GM12878 (cell line): ENCODE data around the gene RAD1. TPM values are rescaled to one million over a fixed set of nuclear protein-coding genes. Genes with fewer than 3 reads are reported as not detected.

Experiments used
- ATAC-seq: fragments of 200-7000 bp; cut with Tn5 transposase; 3 replicates; pipeline ENCODE4 v1.9.1; 2020; ENCODE audit warnings: mild to moderate bottlenecking, moderate library complexity
- BruUV-seq: library from RNA; stranded (reverse); fragments of 400-500 nt; replicated peaks from 2 replicates; lab custom pipeline; 2021; lab: Mats Ljungman, UMichigan
- CTCF ChIA-PET: fragments of 300-600 bp; sonication (Branson Sonifier 250); formaldehyde crosslinking; extraction: SDS; loops from one replicate; lab custom pipeline; 2021; ENCODE audit warnings: inconsistent platforms; lab: Yijun Ruan, JAX
- POLR2A ChIA-PET: fragments of 350-600 bp; formaldehyde crosslinking; extraction: SDS; loops from one replicate; lab custom pipeline; 2021; ENCODE audit warnings: inconsistent platforms; lab: Charles Lee
- RAD21 ChIA-PET: fragments of 300-600 bp; sonication (Branson Sonifier 250); formaldehyde crosslinking; loops from one replicate; lab custom pipeline; 2023; ENCODE audit warnings: antibody characterized with exemption; ENCODE audit not compliant: unreplicated experiment; lab: Charles Lee
- SMC1A ChIA-PET: fragments of 300-600 bp; sonication (Branson Sonifier 250); formaldehyde crosslinking; loops from one replicate; lab custom pipeline; 2023; ENCODE audit not compliant: unreplicated experiment, uncharacterized antibody; lab: Charles Lee
- DNase-seq: peaks from one replicate; pipeline ENCODE4 v3.0.0-alpha.2; 2011; ENCODE audit warnings: low read depth, low spot score
- FAIRE-seq: peaks from 3 replicates; lab custom pipeline; 2011; peaks lifted over from hg19 to GRCh38; lab: Jason Lieb, UNC
- H2AFZ ChIP-seq: 2 replicates; pipeline ENCODE4 v1.6.0; 2011; ENCODE audit warnings: low read depth, low read length, control low read depth; ENCODE audit not compliant: control insufficient read depth
- H3K27ac ChIP-seq: 2 replicates; pipeline ENCODE4 v1.5.1; 2011; ENCODE audit warnings: control low read depth; ENCODE audit not compliant: control insufficient read depth, insufficient read depth
- H3K27me3 ChIP-seq, 2 experiments: replicated peaks in 1 of 2; 2 replicates each; pipeline versions ENCODE4 v1.6.0 to v1.6.1; 2011; ENCODE audit warnings: low read length in 1 of 2; ENCODE audit not compliant: control insufficient read depth in 2 of 2, insufficient read depth in 2 of 2
- H3K36me3 ChIP-seq, 2 experiments: 2 replicates each; pipeline ENCODE4 v1.5.1; 2011; ENCODE audit warnings: low read length in 1 of 2; ENCODE audit not compliant: control insufficient read depth in 2 of 2, insufficient read depth in 2 of 2
- H3K4me1 ChIP-seq: 2 replicates; pipeline ENCODE4 v1.6.1; 2011; ENCODE audit warnings: mild to moderate bottlenecking, low read length, moderate library complexity, mixed read lengths; ENCODE audit not compliant: control insufficient read depth, insufficient read depth
- H3K4me2 ChIP-seq: 2 replicates; pipeline ENCODE4 v1.6.0; 2011; ENCODE audit warnings: control low read depth; ENCODE audit not compliant: control insufficient read depth, insufficient read depth
- H3K4me3 ChIP-seq: fragments of 200-600 bp; sonication (generic); 2 replicates; pipeline ENCODE4 v1.5.1; 2016
- H3K79me2 ChIP-seq: 2 replicates; pipeline ENCODE4 v1.6.0; 2011; ENCODE audit warnings: low read length; ENCODE audit not compliant: control insufficient read depth, insufficient read depth
- H3K9ac ChIP-seq: 2 replicates; pipeline ENCODE4 v1.8.0; 2011; ENCODE audit warnings: low read length, control low read depth, mixed read lengths; ENCODE audit not compliant: control insufficient read depth, insufficient read depth
- H3K9me3 ChIP-seq: replicated peaks from 3 replicates; pipeline ENCODE4 v1.5.1; 2011; ENCODE audit warnings: mild to moderate bottlenecking, low read length; ENCODE audit not compliant: control insufficient read depth, insufficient read depth
- H4K20me1 ChIP-seq: 2 replicates; pipeline ENCODE4 v1.6.0; 2011; ENCODE audit not compliant: control insufficient read depth, insufficient read depth
- CTCF ChIP-seq, 3 experiments: IDR thresholded peaks in 2 of 3; conservative IDR thresholded peaks in 1 of 3; 2 replicates each; pipeline ENCODE4 v1.5.1; 2011; ENCODE audit warnings: low read depth in 3 of 3, low read length in 3 of 3, mild to moderate bottlenecking in 3 of 3, control low read depth in 2 of 3, moderate library complexity in 2 of 3, inconsistent platforms in 1 of 3, mixed read lengths in 1 of 3; ENCODE audit not compliant: control insufficient read depth in 2 of 3, insufficient read depth in 1 of 3; ENCODE audit errors: extremely low read depth in 1 of 3
- HCFC1 ChIP-seq: fragments of 150-350 bp; IDR thresholded peaks from 2 replicates; pipeline ENCODE4 v1.6.1; 2014; ENCODE audit warnings: low read length
- MTA3 ChIP-seq: IDR thresholded peaks from 2 replicates; pipeline ENCODE4 v1.6.1; 2012; ENCODE audit warnings: low read length, inconsistent platforms, borderline replicate concordance
- PAX5 ChIP-seq: IDR thresholded peaks from 2 replicates; pipeline ENCODE4 v1.6.1; 2011; ENCODE audit warnings: low read depth, low read length, borderline replicate concordance
- RELB ChIP-seq: fragments of 450-650 bp; IDR thresholded peaks from 2 replicates; pipeline ENCODE4 v1.6.1; 2017; ENCODE audit warnings: low read depth, mild to moderate bottlenecking, moderate library complexity
- SP1 ChIP-seq: IDR thresholded peaks from one replicate; pipeline ENCODE4 v1.6.1; 2011; ENCODE audit warnings: low read depth, low read length
- SRF ChIP-seq, 2 experiments: IDR thresholded peaks; 2 replicates each; pipeline ENCODE4 v1.6.1; 2011; ENCODE audit warnings: low read depth in 2 of 2, low read length in 2 of 2, mild to moderate bottlenecking in 1 of 2, moderate library complexity in 1 of 2
- TAF1 ChIP-seq: IDR thresholded peaks from 2 replicates; pipeline ENCODE4 v1.6.1; 2011; ENCODE audit warnings: mild to moderate bottlenecking, low read depth, low read length, borderline replicate concordance
- WGBS: methylation state at CpG from one replicate; pipeline ENCODE4 v1.1.6; 2016; ENCODE audit warnings: low lambda C conversion rate; ENCODE audit not compliant: insufficient replicate concordance, insufficient coverage; ENCODE audit errors: missing lambda C conversion rate; 5-methylcytosine and 5-hydroxymethylcytosine counted together
- in situ Hi-C: fragments of 300-500 bp; cut with MboI; formaldehyde crosslinking; loops from 9 replicates; pipeline ENCODE4 v1.14.3; 2018; ENCODE audit warnings: mixed read lengths
- intact Hi-C: fragments of 100-400 bp; cut with micrococcal nuclease; formaldehyde crosslinking; loops from one replicate; pipeline ENCODE4 v1.14.2; 2022; ENCODE audit not compliant: unreplicated experiment
- polyA plus RNA-seq, 11 experiments: library from polyadenylated mRNA; depleted of rRNA in 4 of 11; unstranded in 6 of 11; stranded (reverse) in 5 of 11; fragments of >200 nt; fragmentation: Nextera tagmentation in 4 of 11; fragmentation: Illumina TruSeq in 1 of 11; extraction: Ambion mirVana in 4 of 11; extraction: Trizol in 1 of 11; gene quantifications; 1 replicate in 1 of 11; 2 replicates in 10 of 11; pipeline versions ENCODE4 v1.2.1 to v1.2.3, GENCODE V29; 2011 to 2016; ENCODE audit warnings: inconsistent platforms in 2 of 11, missing spikeins in 2 of 11, low read depth in 1 of 11
- total RNA-seq, 4 experiments: library from RNA; depleted of rRNA in 3 of 4; stranded (reverse); fragments of >200 nt in 3 of 4; fragmentation: Illumina TruSeq in 1 of 4; extraction: Trizol in 1 of 4; gene quantifications; 2 replicates each; pipeline versions ENCODE4 v1.2.1 to v1.2.3, GENCODE V29; 2013 to 2021

Gene RAD1
- total and polyA plus RNA-seq, 10 of the 15 experiments (the other 5 are each of a cell fraction or from before 2014, with no cell fraction given) = 21.1 to 58.4 (median 37.2) TPM

DNA sequence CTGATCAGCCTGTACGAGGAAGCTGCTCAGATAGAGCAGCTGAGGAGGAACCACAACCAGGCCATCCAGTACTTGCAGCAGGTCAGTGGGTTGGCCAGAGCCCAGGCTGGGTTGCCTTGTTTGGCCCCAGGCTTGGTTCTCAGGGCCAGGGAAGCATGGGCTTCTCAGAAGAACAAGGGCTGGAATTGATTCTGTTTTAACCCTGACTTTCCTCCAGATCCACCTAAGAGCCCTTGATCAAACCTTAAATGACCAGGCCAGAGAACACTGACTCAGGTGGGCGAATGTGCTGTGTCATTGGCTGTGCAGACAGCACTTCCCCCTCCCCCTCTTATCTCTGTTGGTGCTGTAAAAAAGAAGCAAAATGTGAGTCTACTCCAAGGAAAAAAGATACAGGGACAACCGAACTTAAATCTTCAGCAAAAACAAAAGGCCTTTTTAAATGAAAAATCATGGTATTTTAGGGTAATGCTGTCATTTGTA, 48.3 kb downstream of the RAD1 start:
- in situ Hi-C loops = loop anchor here (25.0 kb wide), 1 partner anchor 680 kb away; no protein-coding TSS in a partner anchor
- intact Hi-C loops = no loop called here
- DNase-seq = no peak
- Histone ChIP-seq H3K9ac (no peak overlapping the region), H3K4me3 (no peak overlapping the region), H3K4me2 (no peak overlapping the region), H3K36me3 (no peaks in the 10 kb centered on the region), H3K27ac (no peak overlapping the region)
- no peak for FAIRE-seq
- ATAC-seq = no peak
- no peak for TF ChIP-seq HCFC1
- TF ChIP-seq, all 136 proteins: peak for 0
- no peaks in the 10 kb centered on the region for H3K4me1 ChIP-seq
- no peak overlapping the region for H2AFZ ChIP-seq
- H3K27me3 ChIP-seq = no peaks in the 10 kb centered on the region
- no peaks in the 10 kb centered on the region for H4K20me1 ChIP-seq
- POLR2A ChIA-PET = no interaction called here
- CTCF ChIA-PET = interaction anchor here (0.5 kb wide), 1 partner anchor 1204 kb away, joined by 4 read pairs; no protein-coding TSS in a partner anchor
- BruUV-seq = no TSS peak
- SMC1A ChIA-PET = no interaction called here
- WGBS = 16% methylated on average over 3 of the region's 3 CpGs
- no peaks in the 10 kb centered on the region for H3K9me3 ChIP-seq
- RAD21 ChIA-PET = no interaction called here
- no peaks in the 10 kb centered on the region for H3K79me2 ChIP-seq

GRCh38 chr5:34865091-34865490, 50.2 kb downstream of the RAD1 start:
- no peak for DNase-seq
- no peaks in the 10 kb centered on the region for H3K9me3 ChIP-seq
- no peak for TF ChIP-seq SRF (IDR thresholded peaks at IDR 0.05; ENCODE audit: low read depth in 2 of 2, low read length in 2 of 2)
- TF ChIP-seq MTA3 = no peak
- no peak for TF ChIP-seq PAX5
- no peak for TF ChIP-seq TAF1
- no peak for TF ChIP-seq RELB
- TF ChIP-seq HCFC1 = no peak
- TF ChIP-seq SP1 = no peak
- TF ChIP-seq CTCF (IDR thresholded peaks at IDR 0.05 in 2 of 3, conservative IDR thresholded peaks at IDR 0.05 in 1 of 3; ENCODE audit: control insufficient read depth in 2 of 3, extremely low read depth in 1 of 3, insufficient read depth in 1 of 3, low read depth in 3 of 3, low read length in 3 of 3) = no peak
- no peaks in the 10 kb centered on the region for H4K20me1 ChIP-seq
- H3K79me2 ChIP-seq = no peaks in the 10 kb centered on the region
- H3K9ac ChIP-seq = no peak overlapping the region
- WGBS = 90% methylated on average over 2 of the region's 2 CpGs
- no peak for ATAC-seq
- H3K4me1 ChIP-seq = no peaks in the 10 kb centered on the region
- intact Hi-C loops = no loop called here
- H3K4me3 ChIP-seq = no peak overlapping the region
- ChIA-PET SMC1A (no interaction called here), CTCF (no interaction called here), POLR2A (no interaction called here), RAD21 (no interaction called here)
- H2AFZ ChIP-seq = no peak overlapping the region
- in situ Hi-C loops = loop anchor here (25.0 kb wide), 1 partner anchor 678 kb away; no protein-coding TSS in a partner anchor
- no peak overlapping the region for H3K27ac ChIP-seq
- no peaks in the 10 kb centered on the region for H3K27me3 ChIP-seq
- BruUV-seq = no TSS peak
- no peak overlapping the region for H3K4me2 ChIP-seq
- FAIRE-seq = no peak
- no peaks in the 10 kb centered on the region for H3K36me3 ChIP-seq
